Natural killer cell treated with Interleukin-12 subunit alpha and Interleukin-12 subunit beta and Interleukin-15 and Interleukin-18, amount 100 ng/mL, for 72 hours (primary cell): ENCODE results near the gene PCBP3. TPM values are rescaled to one million over a fixed set of nuclear protein-coding genes. Genes with fewer than 3 reads are reported as not detected.
"Not testable (repeated sequence)": the region's sequence is repeated elsewhere in the genome, so short reads cannot be mapped to it uniquely, and the experiment has no call there.

ENCODE experiments used
- ATAC-seq, 2 donors: fragments of 150-1000 bp; cut with Tn5 transposase in 1 of 2; sonication (Bioruptor Pico), chemical (Tn5 transposase) in 1 of 2; 2 replicates each; pipeline ENCODE4 v1.10.0; 2021
- DNase-seq: peaks from one replicate; pipeline ENCODE4 v3.0.0; 2022; ENCODE audit warnings: low spot score
- H3K27ac Mint-ChIP-seq, 2 donors: 1 replicate in 1 of 2; 2 replicates in 1 of 2; pipeline ENCODE4 v1.8.0; 2022; ENCODE audit warnings: mixed read lengths in 2 of 2, mild to moderate bottlenecking in 1 of 2, moderate library complexity in 1 of 2
- H3K27me3 Mint-ChIP-seq, 2 donors: 1 replicate in 1 of 2; 2 replicates in 1 of 2; pipeline ENCODE4 v1.8.0; 2022; ENCODE audit warnings: mixed read lengths in 2 of 2
- H3K36me3 Mint-ChIP-seq: one replicate; pipeline ENCODE4 v1.8.0; 2022; ENCODE audit warnings: mixed read lengths
- H3K4me1 Mint-ChIP-seq, 2 donors: 1 replicate in 1 of 2; 2 replicates in 1 of 2; pipeline ENCODE4 v1.8.0; 2022; ENCODE audit warnings: low read depth in 2 of 2, mixed read lengths in 2 of 2, mild to moderate bottlenecking in 1 of 2
- H3K4me3 Mint-ChIP-seq: one replicate; pipeline ENCODE4 v1.8.0; 2022; ENCODE audit warnings: mixed read lengths
- H3K9me3 Mint-ChIP-seq: 2 replicates; pipeline ENCODE4 v1.8.0; 2022; ENCODE audit warnings: mixed read lengths
- total RNA-seq, 2 donors: library from RNA; stranded (reverse); gene quantifications; one replicate each; pipeline ENCODE4 v1.2.3, GENCODE V29; 2022

The PCBP3 gene
- total RNA-seq, result 1 to 10 TPM in 1 of 2 donors, under 1 TPM in 1; 0.43 to 1.4 TPM

DNA sequence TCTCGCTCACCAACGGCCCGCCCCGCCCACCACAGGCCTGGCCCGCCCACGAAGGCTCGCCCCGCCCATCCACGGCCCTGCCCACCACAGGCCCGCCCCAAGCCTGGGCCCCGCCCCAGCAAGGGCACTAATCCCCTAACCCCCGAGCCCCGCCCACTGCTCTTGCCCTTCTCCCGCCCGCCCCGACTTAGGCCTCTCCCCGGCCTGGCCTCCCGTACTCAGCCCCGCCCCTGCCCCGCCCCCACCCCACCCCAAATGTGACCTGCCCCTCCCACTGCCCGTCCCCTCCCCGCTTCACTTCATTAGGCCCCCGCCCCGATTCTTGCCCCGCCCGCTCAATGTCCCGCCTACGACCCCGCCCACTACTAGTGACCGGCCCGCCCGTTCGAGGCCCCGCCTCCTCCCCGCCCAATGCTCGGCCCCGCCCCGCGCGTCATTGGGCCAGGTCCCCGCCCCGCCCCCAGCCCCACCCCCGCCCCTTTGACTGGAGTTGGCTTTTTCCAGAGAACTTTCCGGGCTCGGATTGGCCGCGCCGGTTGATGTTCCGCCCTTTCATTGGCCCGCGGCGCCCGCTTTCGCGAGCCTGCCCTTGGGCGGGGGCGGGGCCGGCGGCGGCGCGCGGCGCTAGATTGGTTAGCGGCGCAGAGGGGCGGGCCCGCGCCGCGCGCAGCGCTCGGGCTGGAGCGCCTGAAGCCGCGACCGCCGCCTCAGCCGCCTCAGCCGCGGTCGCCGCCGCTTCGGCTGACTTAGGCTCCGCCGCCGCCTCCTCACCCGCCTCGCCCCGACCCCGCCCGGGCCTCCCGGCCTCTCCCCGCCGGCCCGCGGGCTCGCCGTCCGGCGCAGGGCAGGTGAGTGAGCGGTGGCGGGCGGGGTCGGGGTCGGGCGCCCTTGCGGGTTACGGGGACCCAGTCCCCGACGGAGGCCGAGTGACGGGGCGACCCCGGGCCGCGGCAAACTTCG lies at the start of gene PCBP3:
TSS of gene PCBP3 (plus strand) at position 705 of the 960 bp plus-strand sequence. CDS start 206,361 bp downstream, outside the sequence.
- H3K9me3 Mint-ChIP-seq, result no peaks in the 10 kb centered on the region

DNA sequence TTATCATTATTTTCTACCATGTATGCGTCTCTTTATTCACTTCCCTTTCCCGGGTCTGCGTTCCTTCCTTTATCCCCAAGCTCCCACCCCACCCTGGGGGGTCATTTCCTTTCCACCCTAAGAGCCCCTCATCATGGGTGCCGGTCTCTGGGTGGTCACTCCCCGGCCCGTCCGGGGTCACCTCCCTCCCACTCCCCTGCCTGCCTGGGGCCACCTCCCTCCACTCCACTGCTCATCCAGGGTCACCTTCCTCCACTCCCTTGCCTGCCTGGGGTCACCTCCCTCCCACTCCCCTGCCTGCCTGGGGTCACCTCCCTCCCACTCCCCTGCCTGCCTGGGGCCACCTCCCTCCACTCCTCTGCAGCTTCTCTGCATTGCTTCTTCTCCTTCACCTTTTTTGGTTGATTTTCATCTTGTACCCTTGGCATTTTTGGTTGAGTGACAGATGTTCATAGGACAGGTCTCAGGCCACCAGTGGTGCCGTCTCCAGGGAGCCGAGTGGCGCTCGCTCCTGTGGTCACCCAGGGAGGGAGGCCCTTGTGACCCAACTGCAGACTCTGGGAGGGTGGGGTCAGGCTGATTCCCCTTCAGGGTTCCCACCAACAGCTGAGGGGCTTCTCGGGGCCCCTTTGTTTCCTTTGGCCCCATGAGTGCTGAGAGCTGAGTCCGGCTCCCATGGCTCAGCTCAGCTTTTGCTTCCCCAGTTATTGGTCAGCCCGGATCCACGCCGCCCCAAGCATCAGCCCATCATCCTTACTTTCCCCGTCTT lies 48.6 kb upstream of the PCBP3 start:
- Mint-ChIP-seq H3K36me3 (no peaks in the 10 kb centered on the region), H3K27ac (no peak overlapping the region), H3K9me3 (no peaks in the 10 kb centered on the region), H3K4me3 (no peak overlapping the region), H3K4me1 (peaks cover 4 to 7% of the 10 kb centered on the region in 2 donors), H3K27me3 (peaks cover under 1 to 11% of the 10 kb centered on the region in 2 donors)
- no peak for DNase-seq
- no peak for ATAC-seq

More for the DNA sequence above, at the start of gene PCBP3:
- Mint-ChIP-seq H3K36me3 (no peaks in the 10 kb centered on the region), H3K27me3 (peaks cover 19 to 28% of the 10 kb centered on the region in 2 donors), H3K4me3 (peak within 1 kb of the TSS; percentile 67), H3K4me1 (peaks cover 3 to 7% of the 10 kb centered on the region in 2 donors), H3K27ac (no peak within 1 kb of the TSS)
- peak; percentile 87 to 90 for ATAC-seq
- peak; percentile 89 for DNase-seq

DNA sequence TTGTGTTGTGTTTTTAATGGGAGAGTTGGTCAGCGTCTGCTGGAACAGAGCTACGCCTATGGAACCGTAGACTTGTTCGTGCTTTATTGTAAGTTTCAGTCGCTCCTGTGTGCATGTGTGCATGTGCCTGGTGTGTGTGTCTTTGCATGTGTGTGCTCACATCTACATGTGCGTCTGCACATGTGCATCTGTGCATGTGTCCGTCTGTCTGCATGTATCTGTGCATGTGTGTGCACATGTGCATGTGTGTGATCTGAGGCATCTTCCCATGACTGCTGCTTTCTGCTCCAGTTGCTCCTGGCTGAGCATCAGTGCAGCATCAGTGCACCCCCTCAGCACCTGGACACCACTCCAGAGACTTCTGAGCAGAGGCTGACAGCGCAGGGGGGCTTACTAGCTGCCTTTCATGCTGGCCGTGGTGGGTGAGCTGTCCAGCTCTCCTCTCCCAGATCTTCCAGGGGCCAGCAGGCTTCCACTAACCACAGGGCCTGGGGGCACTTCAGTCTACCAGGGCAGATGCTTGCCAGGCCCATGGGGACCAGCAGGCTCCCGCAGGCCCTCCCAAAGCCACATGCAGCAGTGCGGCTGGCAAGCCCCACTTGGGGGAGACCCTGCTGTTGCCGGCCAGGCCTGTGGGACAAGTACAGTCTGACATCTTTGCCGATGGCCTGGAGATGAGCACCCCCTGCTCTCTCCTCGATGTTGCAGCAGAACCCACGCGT lies 47.8 kb upstream of the PCBP3 start:
- H3K27me3 Mint-ChIP-seq, result peaks cover 8 to 13% of the 10 kb centered on the region in 2 donors
- H3K4me3 Mint-ChIP-seq, result no peak overlapping the region
- H3K4me1 Mint-ChIP-seq, result peaks cover 4 to 7% of the 10 kb centered on the region in 2 donors
- no peaks in the 10 kb centered on the region for H3K36me3 Mint-ChIP-seq
- no peak for ATAC-seq
- DNase-seq, result no peak
- H3K9me3 Mint-ChIP-seq, result no peaks in the 10 kb centered on the region
- no peak overlapping the region for H3K27ac Mint-ChIP-seq

DNA sequence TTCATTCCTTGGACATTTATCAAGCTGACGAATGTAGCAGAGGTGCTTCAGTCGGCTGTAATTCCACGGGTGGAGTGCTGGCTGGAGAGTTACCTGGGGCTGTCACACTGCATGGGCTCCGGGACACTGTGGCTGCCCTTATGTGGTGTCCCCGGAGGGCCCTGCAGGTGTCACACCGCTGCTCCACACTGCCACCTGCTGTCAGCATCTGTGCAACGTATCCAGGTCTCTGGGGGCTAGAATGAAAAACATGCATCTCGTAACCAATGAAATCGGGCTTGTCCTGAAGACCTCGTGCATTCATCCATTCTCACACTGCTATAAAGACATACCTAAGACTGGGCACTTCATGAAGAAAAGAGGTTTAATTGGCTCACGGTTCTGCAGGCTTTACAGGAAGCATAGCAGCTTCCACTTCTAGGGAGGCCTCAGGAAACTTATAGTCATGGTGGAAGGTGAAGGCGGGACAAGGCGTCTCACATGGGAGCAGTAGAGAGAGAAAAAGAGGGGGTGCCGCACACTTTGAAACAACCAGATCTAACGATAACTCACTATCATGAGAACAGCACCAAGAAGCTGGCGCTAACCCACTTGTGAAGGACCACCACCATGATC lies 46.7 kb upstream of the PCBP3 start:
- Mint-ChIP-seq H3K9me3 (no peaks in the 10 kb centered on the region), H3K27me3 (peaks cover 8 to 14% of the 10 kb centered on the region in 2 donors), H3K4me3 (no peak overlapping the region), H3K4me1 (peaks cover 4 to 7% of the 10 kb centered on the region in 2 donors), H3K27ac (no peak overlapping the region), H3K36me3 (no peaks in the 10 kb centered on the region)
- peak; percentile 78 for DNase-seq
- ATAC-seq, result peak; percentile 71 to 83

DNA sequence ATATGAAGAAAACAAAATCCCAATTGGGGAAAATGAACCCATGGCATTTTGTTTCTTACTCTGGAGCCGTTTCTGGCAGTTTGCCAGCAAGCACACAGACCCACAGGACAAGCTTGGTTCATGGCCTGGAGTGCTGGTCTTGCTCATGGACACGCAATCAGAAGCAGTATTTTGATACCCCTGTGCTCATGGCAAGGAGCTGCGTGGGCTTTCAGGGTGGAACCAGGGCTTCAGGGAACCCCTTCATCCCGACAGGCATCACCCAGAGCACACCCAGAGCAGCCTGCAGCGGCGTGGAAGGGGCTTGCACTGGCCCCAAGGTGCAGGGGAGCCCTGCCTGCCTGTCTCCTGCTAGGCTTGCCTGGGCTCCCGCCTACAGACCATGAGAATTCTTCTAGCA lies 45.4 kb upstream of the PCBP3 start:
- no peak overlapping the region for H3K4me3 Mint-ChIP-seq
- no peak for DNase-seq
- peaks cover 2% of the 10 kb centered on the region for H3K36me3 Mint-ChIP-seq
- ATAC-seq, result no peak
- H3K27ac Mint-ChIP-seq, result no peak overlapping the region
- H3K9me3 Mint-ChIP-seq, result peaks cover 4% of the 10 kb centered on the region
- H3K4me1 Mint-ChIP-seq, result peaks cover 4 to 7% of the 10 kb centered on the region in 2 donors
- peaks cover 8 to 14% of the 10 kb centered on the region in 2 donors for H3K27me3 Mint-ChIP-seq

DNA sequence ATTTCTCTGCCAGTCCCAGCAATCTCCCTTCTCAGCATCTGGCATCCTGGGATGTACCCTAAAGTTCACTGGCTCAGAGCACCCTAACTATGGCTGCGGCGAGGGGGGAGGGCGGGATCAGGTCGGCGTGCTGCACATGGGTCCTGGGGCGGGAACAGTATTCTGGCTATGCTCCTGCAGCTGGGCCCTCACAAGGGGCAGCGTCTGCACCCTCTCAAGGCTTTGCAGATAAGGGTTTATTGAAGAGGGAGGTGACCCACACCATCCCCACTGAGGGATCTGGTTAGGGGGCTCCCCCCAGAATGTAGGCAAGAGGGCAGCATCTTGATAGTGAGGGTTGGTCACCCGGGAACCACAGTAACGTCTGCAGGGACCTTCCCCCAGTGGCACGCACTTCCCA lies 44.9 kb upstream of the PCBP3 start:
- Mint-ChIP-seq H3K9me3 (peaks cover 9% of the 10 kb centered on the region), H3K4me3 (no peak overlapping the region), H3K36me3 (peaks cover 7% of the 10 kb centered on the region), H3K27ac (no peak overlapping the region), H3K4me1 (peaks cover 4 to 7% of the 10 kb centered on the region in 2 donors), H3K27me3 (peaks cover 8 to 19% of the 10 kb centered on the region in 2 donors)
- ATAC-seq (no peak), DNase-seq (no peak)

DNA sequence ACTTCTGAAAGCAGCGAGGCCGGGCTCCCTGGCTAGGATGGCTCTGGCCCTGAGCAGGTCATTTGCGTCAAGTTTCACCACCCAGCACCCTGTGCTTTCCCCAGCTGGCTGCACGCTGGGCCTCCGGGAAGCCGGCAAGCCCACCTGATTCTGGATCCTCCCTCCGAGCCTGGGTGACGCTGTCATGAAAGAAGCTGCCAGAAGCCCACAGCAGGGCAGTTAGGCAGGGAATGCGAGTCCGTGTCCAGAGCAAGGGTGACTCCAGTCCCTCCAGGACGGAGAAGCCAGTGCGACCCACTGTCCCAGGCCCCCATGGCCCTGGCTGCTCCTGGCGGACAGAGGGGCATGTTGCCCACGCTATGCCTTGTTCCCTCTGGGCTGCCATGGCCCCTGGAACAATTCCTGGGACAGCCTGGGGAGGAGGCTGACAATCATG lies 44.4 kb upstream of the PCBP3 start:
- DNase-seq (no peak), ATAC-seq (no peak)
- H3K9me3 Mint-ChIP-seq, result peaks cover 14% of the 10 kb centered on the region
- peaks cover 8 to 20% of the 10 kb centered on the region in 2 donors for H3K27me3 Mint-ChIP-seq
- no peak overlapping the region for H3K4me3 Mint-ChIP-seq
- H3K4me1 Mint-ChIP-seq, result peaks cover 4 to 7% of the 10 kb centered on the region in 2 donors
- H3K27ac Mint-ChIP-seq, result no peak overlapping the region
- H3K36me3 Mint-ChIP-seq, result peaks cover 12% of the 10 kb centered on the region

DNA sequence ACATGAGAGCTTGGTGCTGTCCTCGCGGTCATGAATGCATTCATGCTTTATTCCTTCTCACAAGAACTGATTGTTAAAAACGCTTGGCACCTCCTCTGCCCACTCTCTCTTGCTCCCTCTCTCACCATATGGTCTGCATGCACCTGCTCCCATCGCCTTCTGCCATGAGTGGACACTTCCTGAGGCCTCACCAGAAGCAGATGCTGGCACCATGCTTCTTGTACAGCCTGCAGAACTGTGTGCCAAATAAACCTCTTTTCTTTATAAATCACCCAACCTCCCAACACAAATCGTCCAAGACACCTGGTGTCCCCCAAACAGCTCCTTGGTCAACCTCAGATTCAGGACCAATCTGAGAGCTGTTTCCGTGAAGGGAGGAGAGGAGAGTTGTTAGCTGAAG lies 43.3 kb upstream of the PCBP3 start:
- Mint-ChIP-seq H3K4me3 (no peak overlapping the region), H3K27me3 (peaks cover 8 to 20% of the 10 kb centered on the region in 2 donors), H3K4me1 (peaks cover 4 to 7% of the 10 kb centered on the region in 2 donors), H3K9me3 (peaks cover 16% of the 10 kb centered on the region), H3K36me3 (peaks cover 16% of the 10 kb centered on the region), H3K27ac (no peak overlapping the region)
- DNase-seq (no peak), ATAC-seq (no peak)

DNA sequence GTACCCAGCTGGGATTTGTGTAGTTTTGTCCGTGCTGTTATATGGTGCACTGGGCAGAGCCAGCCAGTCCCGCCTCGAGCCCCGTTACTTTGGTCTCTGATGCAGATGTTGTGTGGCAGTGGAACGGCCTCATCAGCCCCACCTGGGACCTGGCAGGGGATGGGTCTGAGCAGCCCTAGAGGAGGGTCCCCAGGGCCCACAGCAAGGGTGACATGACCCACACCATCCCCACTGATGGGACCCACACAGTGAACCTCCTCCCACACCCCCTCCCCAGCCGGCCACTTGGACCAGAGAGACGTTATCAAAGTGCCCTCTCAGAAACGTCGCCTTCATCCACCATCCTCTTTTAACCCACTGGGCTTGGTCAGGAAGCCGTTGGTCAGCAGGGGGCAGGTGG lies 42.0 kb upstream of the PCBP3 start:
- DNase-seq (no peak), ATAC-seq (no peak)
- peaks cover 8 to 17% of the 10 kb centered on the region in 2 donors for H3K27me3 Mint-ChIP-seq
- H3K4me3 Mint-ChIP-seq, result no peak overlapping the region
- H3K4me1 Mint-ChIP-seq, result peaks cover 4 to 5% of the 10 kb centered on the region in 2 donors
- H3K27ac Mint-ChIP-seq, result no peak overlapping the region
- H3K9me3 Mint-ChIP-seq, result peaks cover 16% of the 10 kb centered on the region
- H3K36me3 Mint-ChIP-seq, result peaks cover 16% of the 10 kb centered on the region

DNA sequence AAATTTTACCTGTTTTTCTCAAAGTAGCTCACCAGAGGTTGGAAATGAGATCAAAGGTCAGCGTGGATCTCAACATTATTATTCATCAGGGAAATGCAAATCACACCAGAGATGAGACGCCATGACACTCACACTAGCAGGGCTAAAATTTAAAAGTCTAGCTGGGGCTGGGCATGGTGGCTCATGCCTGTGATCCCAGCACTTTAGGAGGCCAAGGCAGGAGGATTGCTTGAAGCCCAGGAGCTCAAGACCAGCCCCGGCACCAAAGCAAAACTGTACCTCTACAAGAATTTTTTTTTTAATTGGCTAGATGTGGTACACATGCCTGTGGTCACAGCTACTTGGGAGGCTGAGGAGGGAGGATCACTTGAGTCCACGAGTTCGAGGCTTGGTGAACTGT lies 41.4 kb upstream of the PCBP3 start:
- ATAC-seq (no peak), DNase-seq (no peak)
- H3K9me3 Mint-ChIP-seq, result peaks cover 16% of the 10 kb centered on the region
- no peak overlapping the region for H3K4me3 Mint-ChIP-seq
- no peak overlapping the region for H3K27ac Mint-ChIP-seq
- no peaks in the 10 kb centered on the region for H3K4me1 Mint-ChIP-seq
- peaks cover 8 to 14% of the 10 kb centered on the region in 2 donors for H3K27me3 Mint-ChIP-seq
- H3K36me3 Mint-ChIP-seq, result peaks cover 16% of the 10 kb centered on the region

DNA sequence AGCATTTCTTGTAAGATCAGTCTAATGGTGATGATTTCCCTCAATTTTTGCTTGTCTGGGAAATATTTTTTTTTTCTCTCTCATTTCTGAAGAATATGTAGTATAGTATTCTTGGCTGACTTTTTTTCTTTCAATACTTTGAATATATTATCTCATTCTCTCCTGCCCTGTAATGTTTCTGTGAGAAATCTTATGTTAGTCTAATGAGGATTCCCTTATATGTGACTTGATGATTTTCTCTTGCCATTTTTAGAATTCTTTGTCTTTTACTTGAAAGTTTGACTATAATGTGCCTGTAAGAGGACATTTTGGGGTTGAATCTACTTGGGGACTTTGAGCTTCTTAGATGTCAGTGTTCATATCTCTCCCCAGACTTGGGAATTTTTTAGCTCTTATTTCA lies 40.0 kb upstream of the PCBP3 start:
- ATAC-seq (no peak), DNase-seq (no peak)
- Mint-ChIP-seq H3K27ac (no peak overlapping the region), H3K9me3 (peaks cover 16% of the 10 kb centered on the region), H3K36me3 (peaks cover 16% of the 10 kb centered on the region), H3K27me3 (peaks cover 9 to 17% of the 10 kb centered on the region in 2 donors), H3K4me1 (no peaks in the 10 kb centered on the region), H3K4me3 (no peak overlapping the region)

DNA sequence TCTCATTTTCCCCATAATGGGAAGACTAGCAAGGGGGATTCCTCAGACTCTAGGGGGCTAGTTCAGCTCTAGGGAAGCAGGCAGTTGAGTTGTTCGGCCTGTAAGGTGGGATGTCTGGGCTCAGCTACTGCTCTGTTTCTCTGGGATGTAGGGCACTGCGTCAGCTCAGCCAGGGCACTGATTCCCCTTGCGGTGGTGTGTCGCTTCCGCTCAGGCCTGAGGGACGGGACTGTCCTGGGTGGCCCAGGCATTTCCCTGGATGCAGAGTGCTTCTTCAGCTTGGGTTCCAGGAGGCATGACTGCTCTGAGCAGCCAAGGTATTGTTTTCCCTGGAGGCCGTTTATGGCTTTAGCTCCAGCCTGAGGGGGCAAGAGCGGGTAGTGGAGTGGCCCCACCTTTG lies 38.8 kb upstream of the PCBP3 start:
- not testable (repeated sequence) for H3K27ac Mint-ChIP-seq, H3K4me1 Mint-ChIP-seq, DNase-seq, H3K4me3 Mint-ChIP-seq
- H3K27me3 Mint-ChIP-seq, result peaks cover 15 to 21% of the 10 kb centered on the region in 2 donors
- peaks cover 16% of the 10 kb centered on the region for H3K36me3 Mint-ChIP-seq
- H3K9me3 Mint-ChIP-seq, result peaks cover 16% of the 10 kb centered on the region
- ATAC-seq, result peak in 1 of 2 donors; percentile 40
